ENCODE data around the gene STARD5.
A peak's percentile ranks its signal among the peaks of the same experiment; 100 is the strongest.

STARD5 gene

DNA sequence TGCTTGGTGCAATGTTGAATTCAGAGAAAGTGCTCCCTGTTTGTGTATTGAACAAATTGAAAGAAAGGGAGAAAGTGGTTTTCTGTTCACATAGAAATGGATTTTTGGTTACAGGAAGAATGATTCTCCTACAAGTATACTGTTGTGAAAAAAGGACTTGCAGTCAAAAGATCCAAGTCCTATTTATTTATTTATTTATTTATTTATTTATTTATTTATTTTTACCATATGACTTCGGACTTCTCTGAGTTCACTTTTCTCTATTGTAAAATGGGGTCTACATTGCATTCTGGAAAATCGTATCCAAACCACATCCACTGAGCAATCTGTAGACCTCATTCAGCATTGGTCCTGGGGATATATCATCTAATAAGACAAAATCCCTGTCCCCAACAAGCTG is 46.1 kb downstream of the STARD5 start:
- H3K4me1 Mint-ChIP-seq = peaks cover 33% of the 10 kb centered on the region
- TF ChIP-seq, protein P1, sequence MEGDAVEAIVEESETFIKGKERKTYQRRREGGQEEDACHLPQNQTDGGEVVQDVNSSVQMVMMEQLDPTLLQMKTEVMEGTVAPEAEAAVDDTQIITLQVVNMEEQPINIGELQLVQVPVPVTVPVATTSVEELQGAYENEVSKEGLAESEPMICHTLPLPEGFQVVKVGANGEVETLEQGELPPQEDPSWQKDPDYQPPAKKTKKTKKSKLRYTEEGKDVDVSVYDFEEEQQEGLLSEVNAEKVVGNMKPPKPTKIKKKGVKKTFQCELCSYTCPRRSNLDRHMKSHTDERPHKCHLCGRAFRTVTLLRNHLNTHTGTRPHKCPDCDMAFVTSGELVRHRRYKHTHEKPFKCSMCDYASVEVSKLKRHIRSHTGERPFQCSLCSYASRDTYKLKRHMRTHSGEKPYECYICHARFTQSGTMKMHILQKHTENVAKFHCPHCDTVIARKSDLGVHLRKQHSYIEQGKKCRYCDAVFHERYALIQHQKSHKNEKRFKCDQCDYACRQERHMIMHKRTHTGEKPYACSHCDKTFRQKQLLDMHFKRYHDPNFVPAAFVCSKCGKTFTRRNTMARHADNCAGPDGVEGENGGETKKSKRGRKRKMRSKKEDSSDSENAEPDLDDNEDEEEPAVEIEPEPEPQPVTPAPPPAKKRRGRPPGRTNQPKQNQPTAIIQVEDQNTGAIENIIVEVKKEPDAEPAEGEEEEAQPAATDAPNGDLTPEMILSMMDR (IDR thresholded peaks at IDR 0.05) = no peak
- no peak overlapping the region for H3K4me3 Mint-ChIP-seq
- no peak overlapping the region for H3K27ac Mint-ChIP-seq
- DNase-seq = no peak
- peaks cover 13% of the 10 kb centered on the region for H3K27me3 Mint-ChIP-seq (ENCODE audit: low read depth, poor library complexity)
- H3K9me3 Mint-ChIP-seq = peaks cover 40% of the 10 kb centered on the region
- peaks cover 18% of the 10 kb centered on the region for H3K36me3 Mint-ChIP-seq (ENCODE audit: low read depth)

DNA sequence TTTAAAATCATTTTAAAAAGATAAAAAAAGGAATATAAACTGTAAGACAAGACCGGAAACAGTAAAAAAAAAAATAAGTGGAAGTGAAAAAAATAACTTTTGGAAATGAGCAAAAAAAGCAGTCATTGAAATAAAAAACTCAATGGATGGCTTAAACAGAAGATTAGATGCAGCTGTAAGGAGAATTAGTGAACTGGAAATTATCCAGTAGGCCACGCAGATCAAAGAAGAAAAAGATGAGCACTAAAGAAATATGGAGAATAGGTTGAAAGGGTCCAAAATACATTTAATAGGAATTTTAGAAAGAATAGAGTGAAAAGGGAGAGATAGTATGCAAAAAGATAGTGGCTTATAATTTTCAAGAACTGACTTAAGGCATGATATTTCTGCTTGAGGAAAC is 47.0 kb downstream of the STARD5 start:
- Mint-ChIP-seq H3K27me3 (ENCODE audit: low read depth, poor library complexity) (peaks cover 13% of the 10 kb centered on the region), H3K4me3 (no peak overlapping the region), H3K36me3 (ENCODE audit: low read depth) (peaks cover 18% of the 10 kb centered on the region), H3K9me3 (peaks cover 40% of the 10 kb centered on the region), H3K4me1 (peaks cover 32% of the 10 kb centered on the region), H3K27ac (no peak overlapping the region)
- TF ChIP-seq, protein P1 (IDR thresholded peaks at IDR 0.05) = no peak
- no peak for DNase-seq

DNA sequence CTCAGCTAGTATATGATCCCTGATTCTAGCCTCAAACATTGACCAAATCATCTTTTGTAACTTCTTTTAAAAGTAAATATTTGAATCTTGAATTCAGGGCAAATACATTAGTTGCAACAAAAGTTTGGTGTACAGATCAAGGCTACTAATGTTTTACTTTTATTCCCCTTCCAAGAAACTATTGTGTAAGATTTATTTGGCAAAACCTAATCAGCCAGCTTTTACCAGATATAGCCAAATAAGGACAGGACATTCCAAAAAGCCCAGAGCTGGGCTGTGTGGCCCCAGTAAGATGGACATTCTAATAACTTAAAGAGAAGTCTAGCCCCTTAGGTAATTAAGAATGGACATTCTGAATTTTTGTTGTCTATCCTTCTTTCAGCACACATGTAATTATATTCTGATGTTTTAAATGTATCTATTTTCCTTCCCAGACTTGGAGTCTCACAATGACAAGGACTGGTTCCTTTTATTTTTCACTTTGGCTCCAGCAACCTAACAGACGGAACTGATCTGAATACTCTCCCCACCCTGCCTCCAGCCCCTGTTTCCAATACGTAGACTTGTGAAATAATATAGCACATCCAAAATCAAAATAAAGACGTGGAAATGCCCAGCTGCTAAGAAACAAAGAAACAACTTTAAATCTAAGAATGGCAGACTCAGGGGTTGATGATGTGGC is 48.1 kb downstream of the STARD5 start:
- no peak for DNase-seq
- no peak overlapping the region for H3K27ac Mint-ChIP-seq
- peaks cover 23% of the 10 kb centered on the region for H3K4me1 Mint-ChIP-seq
- H3K27me3 Mint-ChIP-seq (ENCODE audit: low read depth, poor library complexity) = peaks cover 14% of the 10 kb centered on the region
- peaks cover 18% of the 10 kb centered on the region for H3K36me3 Mint-ChIP-seq (ENCODE audit: low read depth)
- H3K4me3 Mint-ChIP-seq = no peak overlapping the region
- H3K9me3 Mint-ChIP-seq = peaks cover 40% of the 10 kb centered on the region
- TF ChIP-seq, protein P1 (IDR thresholded peaks at IDR 0.05) = no peak

DNA sequence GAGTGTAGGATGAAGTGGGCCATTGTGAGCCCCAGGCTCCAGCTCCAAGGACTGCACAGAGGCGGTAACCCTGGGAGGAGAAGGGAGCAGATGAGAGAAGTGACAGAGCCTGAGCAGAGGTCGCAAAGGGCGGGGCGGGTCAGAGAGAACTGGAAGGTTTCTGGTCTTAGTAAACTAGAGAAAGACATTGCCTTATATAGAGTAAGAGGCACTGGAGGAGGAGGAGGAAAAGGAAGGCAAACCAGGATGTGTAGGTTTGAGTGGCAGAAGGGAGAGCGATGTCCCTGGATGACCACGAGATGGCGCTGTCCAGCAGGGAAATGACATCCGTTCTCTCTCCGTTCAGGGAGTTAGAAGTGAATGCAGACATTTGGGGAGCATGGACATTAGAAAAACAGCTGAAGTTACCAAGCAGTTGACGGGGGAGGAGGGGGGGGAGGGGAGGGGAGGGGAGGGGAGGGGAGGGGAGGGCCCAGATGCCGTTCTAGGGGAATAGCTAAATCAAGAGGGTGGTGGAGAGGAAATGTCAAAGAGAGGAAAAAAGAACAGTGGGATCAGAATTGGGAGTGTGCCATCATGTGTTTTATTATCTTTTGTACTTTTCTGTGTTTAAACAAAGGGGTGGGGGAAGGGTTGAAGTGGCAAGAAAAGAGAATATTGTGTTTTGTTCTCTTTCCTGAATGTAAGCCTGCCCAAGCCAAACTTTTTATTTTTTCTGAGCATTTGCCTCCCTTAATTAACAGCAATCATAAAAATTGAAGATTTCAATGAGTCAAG is 48.8 kb downstream of the STARD5 start:
- TF ChIP-seq, protein P1 (IDR thresholded peaks at IDR 0.05) = peak; percentile 70
- peaks cover 20% of the 10 kb centered on the region for H3K27me3 Mint-ChIP-seq (ENCODE audit: low read depth, poor library complexity)
- peak; percentile 83 for DNase-seq
- H3K9me3 Mint-ChIP-seq = peaks cover 40% of the 10 kb centered on the region
- H3K4me1 Mint-ChIP-seq = peaks cover 21% of the 10 kb centered on the region
- no peak overlapping the region for H3K4me3 Mint-ChIP-seq
- H3K27ac Mint-ChIP-seq = no peak overlapping the region
- peaks cover 18% of the 10 kb centered on the region for H3K36me3 Mint-ChIP-seq (ENCODE audit: low read depth)

DNA sequence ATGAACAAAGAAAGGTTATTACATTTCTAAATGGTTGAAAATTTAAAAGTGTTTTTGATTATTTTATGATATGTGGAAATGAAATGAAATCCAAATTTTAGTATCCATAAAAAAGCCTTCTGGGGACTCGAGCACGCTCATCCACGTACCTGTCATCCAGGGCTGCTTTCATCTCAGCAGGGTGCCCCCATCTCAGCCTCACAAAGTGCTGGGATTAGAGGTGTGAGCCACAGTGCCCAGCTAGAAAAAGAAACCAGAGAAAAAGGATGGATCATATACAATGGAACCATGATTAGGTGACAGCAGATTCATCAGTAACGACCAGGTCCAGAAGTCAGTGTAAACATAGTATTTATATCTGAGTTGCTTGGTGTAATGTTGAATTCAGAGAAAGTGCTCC is 49.7 kb downstream of the STARD5 start:
- Mint-ChIP-seq H3K9me3 (peaks cover 39% of the 10 kb centered on the region), H3K27me3 (ENCODE audit: low read depth, poor library complexity) (peaks cover 18% of the 10 kb centered on the region), H3K4me1 (peaks cover 14% of the 10 kb centered on the region), H3K27ac (no peak overlapping the region), H3K36me3 (ENCODE audit: low read depth) (peaks cover 17% of the 10 kb centered on the region), H3K4me3 (no peak overlapping the region)
- no peak for DNase-seq
- TF ChIP-seq, protein P1 (IDR thresholded peaks at IDR 0.05) = no peak

Data from nephron progenitor cell (in vitro differentiated cells).